Daoy (cell line): ENCODE measurements around the gene AKAP14. TPM values are rescaled to one million over a fixed set of nuclear protein-coding genes. Genes with fewer than 3 reads are reported as not detected.
"Not testable (repeated sequence)": the region's sequence is repeated elsewhere in the genome, so short reads cannot be mapped to it uniquely, and the experiment has no call there.

ENCODE experiments used
- DNase-seq: peaks from one replicate; pipeline ENCODE4 v3.0.0-alpha.2; 2015; ENCODE audit warnings: low read depth
- total RNA-seq: library from RNA; depleted of rRNA; stranded (reverse); fragments of >200 nt; shearing (Covaris generic); gene quantifications from 2 replicates; pipeline ENCODE4 v1.2.3, GENCODE V29; 2014; rRNA removed

Gene AKAP14
- total RNA-seq, result not detected in 2 replicates

DNA sequence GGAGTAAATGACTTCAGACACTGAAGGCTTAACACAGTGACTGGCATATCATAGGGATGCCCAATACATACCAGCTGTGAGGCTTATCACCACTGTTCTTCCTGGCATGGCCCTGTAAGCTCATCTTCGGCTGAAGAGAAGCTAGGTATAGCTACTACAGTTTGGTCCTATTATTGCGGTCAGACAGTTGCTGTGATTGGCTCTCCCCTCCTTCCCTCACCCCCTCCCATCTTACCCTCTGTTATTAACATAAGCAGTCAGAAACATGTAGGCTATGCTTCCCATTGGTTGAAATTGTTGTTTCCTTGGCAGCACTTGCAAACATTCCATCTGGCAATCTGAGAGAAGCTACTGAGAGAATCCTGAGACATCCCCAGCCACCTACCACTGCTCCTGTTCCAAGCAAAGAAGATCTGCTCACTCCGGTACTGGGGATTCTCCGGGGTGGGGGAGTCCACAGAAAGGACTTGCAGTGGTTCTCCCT lies at the start of gene AKAP14:
AKAP14 (plus strand) TSS at position 51 of the 484 bp plus-strand sequence. CDS start 7,331 bp downstream, outside the sequence.
- no peak for DNase-seq

DNA sequence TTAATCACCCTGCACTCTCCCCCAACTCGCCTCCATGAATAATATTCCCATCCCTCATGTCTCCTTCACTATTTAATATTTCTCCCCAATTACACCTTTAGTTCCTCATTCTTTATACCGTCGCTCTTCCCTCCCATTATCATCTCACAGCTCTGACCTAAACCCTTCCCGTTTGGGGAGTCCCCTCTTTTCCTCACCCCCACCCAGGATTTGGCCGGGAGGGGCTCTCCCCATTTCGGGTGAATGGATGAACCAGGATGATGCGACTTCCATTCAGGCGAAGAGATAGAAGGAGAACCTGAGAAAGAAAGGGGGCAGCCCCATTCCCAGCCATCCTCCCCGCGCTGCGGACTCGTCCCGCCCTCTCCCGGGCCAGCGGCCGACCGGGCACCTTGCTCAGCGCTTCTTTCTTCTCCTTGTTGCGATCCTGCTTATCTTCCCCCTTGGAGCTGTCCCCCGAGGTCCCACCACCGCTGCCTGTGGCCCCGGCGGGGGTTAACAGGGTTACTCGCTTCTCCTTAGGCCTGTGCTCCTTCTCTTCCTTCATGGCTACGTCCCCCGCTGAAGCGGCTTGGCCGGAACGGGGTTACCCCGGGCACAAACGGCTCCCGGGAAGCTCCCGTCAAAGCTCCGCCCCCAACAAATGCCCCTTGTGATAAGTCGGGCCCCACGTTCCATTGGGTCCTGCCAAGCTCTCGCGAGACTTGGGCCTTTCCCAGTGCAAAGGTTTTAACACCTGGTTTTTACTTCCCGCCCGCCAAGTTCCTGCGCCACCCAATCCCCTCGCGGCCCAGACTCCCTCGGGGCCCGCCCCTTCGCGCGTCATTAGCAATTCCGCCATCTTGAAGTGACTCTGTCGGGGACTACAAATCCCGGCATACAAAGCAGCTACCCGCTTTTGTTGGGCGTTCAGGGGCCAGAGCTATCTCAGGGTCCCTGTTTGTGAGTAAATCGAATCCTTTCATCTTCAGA lies 43.0 kb upstream of the AKAP14 start, which contains the start of gene UPF3B:
UPF3B (minus strand) TSS at position 582 of the 972 bp plus-strand sequence; CDS start at position 547, 35 bp downstream.
- DNase-seq, result peak; percentile 97

DNA sequence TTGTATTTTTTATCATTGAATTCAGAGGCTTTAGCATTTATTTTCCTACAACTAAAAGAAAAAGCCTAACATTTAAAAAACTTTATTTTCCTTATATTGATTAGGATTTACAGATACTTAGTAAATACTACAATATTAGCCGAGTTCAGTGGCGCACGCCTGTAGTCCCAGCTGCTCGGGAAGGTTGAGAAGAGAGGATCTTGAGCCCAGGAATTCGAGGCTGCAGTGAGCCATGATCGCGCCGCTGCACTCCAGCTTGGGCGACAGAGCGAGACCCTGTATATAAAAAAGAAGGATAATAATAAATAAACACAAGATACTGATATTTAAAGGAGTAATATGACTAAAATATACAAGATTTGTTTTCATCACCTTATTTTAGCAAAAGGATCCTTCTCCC lies 42.2 kb upstream of the AKAP14 start:
- DNase-seq, result no peak

DNA sequence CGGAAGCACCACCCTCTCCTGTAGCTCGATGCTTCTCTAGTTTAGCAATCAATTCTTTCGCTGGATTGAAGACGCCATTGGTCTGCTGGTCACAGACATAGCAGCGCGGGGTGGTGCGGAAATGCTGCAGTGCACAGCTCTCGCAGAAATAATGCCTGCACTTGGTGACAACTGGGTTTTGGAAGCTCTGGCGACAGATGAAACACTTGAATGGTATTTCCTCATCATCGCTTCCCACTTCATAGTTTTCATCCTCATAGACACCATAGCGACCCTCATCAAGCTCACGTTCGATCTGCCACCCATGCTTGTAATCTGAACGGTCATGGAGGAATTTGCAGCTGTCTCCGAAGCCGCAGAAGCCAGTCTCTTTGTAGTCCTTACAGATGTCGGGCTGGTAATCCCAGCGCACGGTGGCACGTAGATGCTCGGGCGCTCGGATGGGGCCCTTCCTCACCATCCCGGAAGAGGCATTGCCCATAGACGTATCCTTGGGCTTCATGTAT lies 25.0 kb upstream of the AKAP14 start:
- peak; percentile 9 for DNase-seq

DNA sequence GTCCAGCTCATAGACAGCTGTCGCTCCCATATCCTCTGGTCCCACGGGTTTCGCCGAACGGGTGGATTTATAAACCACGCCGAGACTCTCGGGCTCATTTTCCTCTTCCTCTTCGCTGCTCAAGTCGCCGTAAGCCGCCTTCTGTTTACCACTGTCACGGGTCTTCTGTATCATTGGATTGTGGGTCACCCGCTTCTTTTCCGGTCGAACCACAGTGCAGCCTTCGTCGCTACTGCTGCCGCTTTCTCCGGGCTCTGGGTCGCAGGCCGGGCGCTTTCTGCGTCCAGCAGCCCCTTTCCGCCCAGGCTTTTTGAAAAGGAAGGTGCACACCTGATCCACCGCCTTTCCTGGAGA lies 24.5 kb upstream of the AKAP14 start:
- no peak for DNase-seq

DNA sequence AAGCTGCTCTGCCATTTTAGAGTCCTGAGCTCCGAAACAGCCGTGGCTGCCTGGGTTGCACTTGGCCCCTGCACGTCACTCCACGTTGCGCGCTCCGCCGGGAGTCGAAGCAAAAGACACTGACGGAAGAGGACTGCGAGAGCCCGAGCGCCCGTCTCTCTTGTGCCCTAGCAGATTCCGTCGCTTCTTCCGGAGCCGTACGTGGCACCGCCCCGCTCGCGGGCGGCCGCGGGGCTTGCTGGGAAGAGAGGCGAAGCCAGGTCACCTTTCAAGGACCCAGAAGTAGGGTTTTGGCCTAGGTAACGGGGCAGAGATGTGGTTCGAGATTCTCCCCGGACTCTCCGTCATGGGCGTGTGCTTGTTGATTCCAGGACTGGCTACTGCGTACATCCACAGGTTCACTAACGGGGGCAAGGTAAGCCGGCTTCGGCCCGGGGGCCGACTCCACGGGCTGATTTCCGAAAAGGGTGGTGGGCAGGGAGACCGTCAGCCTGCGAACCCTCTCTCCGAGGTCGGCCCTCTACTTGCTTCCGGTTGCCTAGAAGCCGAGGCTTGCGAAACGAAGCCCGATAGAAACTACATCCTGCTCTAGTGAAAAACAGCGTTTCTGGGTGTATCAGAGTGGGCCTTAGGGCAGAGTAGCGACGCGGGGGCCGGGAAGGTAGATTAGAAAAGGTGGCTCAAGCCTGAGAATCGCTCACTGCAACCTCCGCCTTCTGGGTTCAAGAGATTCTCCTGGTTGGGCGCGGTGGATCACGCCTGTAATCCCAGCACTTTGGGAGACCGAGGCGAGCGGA lies 23.9 kb upstream of the AKAP14 start, which contains the start of the genes NDUFA1 and RNF113A:
NDUFA1 (plus strand) TSS at position 234 of the 797 bp plus-strand sequence; CDS start at position 314, 80 bp downstream.
RNF113A (minus strand) TSS at position 135 of the 797 bp plus-strand sequence; CDS start at position 15, 120 bp downstream.
- DNase-seq, result peak; percentile 82

DNA sequence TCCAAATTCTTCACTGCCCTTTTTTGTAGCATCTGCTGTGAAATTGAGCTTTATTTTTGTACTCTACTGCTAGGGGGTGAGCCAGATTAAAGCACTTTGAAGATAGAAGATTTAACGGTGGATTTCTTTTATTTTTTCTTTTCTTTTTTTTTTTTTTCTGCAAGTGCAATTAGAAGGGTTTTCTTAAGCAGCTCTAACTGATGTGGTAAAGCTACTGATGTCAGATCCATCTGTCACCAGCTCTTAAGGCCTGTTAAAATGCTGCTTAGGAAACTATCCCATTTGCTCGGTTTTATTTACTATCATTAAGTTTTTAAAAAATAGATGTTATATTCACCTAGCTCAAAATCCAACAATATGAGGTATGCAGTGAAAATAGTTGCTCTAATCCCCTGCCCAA lies 17.0 kb upstream of the AKAP14 start:
- DNase-seq, result no peak

DNA sequence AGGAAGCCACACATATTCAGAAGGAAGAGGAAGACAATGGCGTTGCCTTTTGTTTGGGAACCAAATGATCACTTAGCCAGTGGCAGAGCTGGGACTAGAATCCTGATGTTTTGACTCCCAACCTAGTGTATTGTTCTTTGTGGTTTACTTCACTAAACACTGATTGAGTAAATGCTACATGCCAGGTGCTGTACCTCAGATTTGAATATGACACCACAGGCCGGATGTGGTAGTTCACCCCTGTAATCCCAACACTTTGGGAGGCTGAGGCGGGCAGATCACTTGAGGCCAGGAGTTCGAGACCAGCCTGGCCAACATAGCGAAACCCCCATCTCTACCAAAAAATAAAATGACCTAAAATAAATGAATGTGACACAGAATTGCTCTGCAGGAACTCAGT lies 15.6 kb upstream of the AKAP14 start:
- DNase-seq, result no peak

DNA sequence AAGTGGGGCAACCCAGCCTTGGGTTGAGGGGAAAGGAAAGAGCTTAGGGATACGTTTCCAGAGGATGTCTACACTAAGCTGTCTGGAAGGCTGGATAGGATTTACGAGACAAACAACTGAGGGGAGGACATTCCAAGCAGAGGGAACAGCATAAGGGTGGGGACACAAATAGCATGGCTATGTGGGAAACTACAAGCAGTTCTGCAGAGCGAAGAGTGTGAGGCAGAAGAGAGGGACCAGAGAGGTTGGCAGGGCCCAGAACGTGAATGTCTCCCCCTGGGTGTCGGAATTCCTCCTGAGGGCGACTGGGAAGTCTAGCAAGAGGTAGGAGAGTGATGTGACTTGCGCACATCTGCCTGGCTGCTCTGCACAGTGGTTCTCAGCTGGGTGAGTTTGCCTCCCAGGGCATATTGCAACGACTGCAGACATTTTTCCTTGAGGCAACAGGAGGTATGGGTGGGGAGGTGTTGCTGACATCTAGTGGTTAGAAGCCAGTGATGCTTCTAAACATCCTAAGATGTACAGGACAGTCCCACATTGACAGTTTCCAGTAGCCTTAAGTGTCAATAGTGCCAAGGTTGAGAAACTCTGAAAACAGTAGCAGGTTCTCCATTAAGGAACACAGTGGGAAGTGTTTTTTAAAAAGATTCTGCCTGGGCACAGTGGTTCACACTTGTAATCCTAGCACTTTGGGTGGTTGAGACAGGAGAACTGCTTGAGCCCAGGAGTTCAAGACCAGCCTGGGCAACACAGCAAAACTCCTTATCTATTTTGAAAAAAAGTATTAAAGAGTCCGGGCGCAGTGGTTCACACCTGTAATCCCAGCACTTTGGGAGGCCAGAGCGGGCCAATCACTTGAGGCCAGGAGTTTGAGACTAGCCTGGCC lies 14.9 kb upstream of the AKAP14 start:
- peak; percentile 30 for DNase-seq

DNA sequence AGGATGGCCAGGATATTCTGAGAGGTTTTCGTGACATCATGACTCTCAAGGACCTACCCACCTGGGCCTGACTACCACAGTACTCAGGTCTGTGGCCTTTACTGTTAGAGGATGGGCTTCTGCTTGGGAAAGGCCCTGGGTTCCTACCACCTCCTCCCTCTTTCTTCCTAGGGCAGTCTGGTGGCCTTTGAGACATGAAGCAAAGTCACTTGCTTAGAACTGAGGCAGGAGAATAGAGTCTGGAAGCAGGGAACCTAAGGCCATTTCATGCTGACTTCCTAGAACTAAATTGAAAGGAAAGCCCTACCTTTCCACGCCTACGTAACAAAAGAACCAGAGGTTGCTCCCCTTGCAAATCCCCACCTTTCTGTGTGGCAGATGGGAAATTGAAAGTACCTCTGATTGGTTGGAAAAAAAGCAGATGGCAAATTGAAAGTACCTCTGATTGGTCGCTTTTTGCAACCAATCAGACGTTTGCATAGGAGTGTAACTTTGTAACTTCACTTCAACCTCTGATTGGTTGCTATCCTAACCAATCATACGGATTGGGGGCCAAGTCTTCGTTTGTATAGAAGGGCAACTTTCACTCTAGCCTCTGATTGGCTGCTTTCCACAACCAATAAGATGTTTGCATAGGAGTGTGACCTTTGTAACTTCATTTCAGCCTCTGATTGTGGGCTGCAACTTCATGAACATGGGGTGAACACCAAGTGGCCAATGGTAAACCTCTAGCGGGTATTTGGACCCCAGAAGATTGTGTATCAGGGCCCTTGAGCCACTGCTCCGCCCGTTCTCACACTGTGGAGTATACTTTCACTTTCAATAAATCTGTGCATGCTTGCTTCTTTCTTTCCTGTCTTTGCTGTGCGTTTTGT lies 9.9 kb upstream of the AKAP14 start:
- peak; percentile 41 for DNase-seq

DNA sequence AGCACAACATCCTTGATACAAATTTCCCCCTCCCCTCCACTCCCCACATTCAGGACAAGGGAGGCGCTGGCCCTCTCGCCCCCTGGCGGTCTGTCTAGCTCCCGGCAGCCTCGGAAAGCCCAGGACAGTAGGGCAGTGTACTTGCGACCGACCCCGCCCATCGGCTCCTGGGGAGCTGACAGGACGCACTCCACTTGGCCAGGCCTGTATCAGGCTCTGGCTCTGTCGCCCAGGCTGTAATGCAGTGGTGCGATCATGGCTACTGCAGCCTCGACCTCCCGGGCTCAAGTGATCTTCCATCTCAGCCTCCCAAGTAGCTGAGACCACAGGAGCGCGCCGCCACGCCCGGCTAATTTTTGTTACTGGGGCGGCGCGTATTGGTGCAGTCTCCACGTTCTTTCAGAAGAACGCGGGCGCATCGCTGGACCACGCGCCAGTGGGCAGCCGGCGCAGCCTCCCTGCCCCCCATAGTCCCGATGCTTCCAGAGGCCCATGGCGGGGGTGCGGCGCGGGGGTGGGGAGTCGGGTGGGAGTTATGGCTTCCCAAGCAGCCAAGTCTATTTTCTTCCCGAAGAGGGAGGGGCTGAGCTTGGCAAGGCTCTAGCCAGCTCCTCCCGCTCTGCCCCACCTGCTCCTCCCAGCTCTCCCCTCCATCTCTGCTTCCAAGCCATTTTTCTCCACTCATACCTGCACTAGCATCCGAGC lies 7.8 kb upstream of the AKAP14 start:
- peak; percentile 73 for DNase-seq

DNA sequence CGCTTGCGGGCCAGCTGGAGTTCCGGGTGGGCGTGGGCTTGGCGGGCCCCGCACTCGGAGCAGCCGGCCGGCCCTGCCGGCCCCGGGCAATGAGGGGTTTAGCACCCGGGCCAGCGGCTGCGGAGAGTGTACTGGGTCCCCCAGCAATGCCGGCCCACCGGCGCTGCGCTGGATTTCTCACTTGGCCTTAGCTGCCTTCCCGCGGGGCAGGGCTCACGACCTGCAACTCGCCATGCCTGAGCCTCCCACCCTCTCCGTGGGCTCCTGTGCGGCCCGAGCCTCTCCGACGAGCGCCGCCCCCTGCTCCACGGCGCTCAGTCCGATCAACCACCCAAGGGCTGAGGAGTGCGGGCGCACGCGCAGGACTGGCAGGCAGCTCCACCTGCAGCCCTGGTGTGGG lies 5.1 kb upstream of the AKAP14 start:
- DNase-seq, result not testable (repeated sequence)

DNA sequence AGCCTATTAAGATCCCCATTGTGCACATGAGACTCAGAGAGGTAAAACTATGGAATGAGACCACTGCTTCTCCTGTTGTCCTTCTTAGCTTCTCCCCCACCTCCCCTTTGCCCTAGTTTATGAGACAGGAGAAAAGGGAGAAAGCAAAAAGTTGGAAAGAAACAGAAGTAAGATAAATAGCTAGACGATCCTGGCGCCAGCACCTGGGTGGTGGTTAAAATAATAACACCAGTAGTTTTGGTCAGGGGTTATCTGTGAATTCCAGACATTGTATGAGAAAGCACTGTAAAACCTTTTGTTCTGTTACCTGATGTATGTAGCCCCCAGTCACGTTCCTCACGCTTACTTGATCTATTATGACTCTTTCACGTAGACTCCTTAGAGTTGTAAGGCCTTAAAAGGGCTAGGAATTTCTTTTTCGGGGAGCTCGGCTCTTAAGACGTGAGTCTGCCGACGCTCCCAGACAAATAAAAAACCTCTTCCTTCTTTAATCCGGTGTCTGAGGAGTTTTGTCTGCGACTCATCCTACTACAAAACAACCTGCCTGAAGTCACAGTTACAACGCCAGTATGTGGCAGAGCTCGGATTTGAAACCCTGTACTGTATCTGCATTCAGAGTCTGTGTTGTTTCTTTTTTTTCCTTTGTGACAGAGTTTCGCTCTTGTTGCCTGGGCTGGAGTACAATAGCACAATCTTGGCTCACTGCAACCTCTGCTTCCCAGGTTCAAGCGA lies 3.6 kb upstream of the AKAP14 start:
- not testable (repeated sequence) for DNase-seq

DNA sequence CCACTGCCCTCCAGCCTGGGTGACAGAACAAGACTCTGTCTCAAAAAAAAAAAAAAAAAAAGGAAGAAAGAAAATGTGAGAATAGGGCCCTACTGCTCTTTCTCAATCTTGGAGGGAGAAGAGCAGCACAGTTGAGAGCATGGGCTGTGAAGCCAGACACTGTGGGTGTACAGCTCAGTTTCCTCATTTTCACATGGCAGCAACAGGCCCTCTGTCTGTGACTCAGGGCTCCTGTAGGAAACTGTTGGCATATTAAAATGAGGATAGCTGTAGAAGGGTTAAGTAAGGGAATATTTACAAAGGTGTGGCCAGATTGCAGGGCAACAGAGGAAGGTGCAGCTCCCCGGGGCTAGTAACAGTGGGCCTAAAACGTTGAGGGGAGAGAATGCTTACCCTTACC lies 3.4 kb downstream of the AKAP14 start:
- DNase-seq, result no peak

DNA sequence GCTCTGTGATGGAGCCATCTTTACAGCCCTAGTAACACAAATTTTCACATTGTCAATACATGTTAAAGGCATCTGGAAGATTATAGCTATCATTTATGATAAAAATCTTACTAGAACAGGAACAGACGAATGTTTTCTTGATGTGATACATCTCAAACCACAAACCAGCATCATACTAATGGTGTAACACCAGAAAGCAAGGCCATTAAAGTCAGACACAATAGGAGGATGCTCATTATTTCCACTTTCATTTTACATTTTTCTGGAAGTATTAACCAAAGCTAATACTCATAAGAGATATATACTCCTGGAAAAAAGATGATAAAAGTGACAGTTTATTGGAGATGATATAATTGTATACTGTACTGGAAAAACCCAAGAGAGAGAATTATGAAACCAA lies 5.3 kb downstream of the AKAP14 start:
- DNase-seq, result no peak

DNA sequence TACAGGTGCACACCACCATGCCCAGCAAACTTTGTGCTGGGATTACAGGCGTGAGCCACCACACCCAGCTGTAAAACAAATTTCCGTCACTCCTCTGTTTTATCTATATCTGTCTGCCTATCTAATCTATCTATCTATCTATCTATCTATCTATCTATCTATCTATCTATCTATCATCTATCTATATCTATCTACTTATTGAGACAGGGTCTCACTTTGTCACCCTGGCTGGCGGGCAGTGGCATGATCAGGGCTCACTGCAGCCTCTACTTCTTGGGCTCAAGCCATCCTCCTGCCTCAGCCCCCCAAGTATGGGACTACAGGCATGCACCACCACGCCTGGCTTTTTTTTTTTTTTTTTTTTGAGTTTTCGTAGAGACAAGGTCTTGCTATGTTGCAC lies 20.6 kb downstream of the AKAP14 start:
- DNase-seq, result no peak

DNA sequence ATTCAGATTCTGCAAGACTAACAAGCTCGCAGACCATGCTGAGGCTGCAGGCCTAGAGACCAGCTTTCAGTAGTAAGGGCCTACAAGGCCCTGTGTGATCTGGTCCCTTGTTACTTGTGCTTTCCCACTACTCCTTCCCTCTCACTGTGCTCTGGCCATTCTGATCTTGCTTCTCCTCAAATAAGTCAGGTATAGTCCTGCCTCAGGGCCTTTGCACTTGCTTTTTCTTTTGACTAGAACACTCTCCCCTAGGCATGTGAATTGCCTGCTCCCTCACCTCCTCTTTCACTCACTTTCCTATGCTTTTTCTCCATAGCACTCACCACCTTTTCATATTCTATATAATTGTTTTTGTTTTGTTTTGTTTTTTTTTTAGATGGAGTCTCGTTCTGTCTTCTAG lies 22.2 kb downstream of the AKAP14 start:
- DNase-seq, result no peak

DNA sequence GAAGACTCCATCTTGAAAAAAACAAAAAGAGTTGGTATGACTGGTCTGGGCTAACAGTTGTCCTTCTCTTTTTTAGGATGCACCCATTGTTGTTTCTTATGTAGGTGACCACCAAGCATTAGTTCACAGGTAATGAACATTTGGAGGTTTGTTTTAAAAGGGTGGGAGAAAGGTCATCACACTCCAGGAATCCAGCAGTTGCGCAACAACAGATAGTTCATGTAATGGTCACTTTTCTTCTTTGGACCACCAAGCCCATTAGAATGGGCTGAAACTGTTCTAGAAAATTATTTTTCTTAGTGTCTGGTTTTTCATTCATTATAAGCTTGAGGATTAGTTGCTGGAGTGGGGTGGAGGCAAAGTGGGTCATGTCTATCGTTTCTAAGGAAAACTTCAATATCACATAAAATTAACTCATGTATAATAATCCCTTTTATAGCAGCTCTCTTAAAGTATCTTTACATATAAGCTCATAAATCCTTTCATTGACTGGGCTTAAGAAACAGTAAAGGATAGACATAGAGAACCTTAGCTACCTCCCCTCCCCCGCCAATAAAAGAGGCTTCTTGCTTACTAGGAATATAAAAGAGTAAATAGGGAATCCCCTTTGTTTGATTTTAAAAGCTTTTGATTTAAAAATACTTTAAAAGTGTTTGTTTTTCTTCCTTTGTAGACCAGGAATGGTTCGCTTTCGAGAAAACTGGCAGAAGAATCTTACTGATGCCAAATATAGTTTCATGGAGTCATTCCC lies 24.3 kb downstream of the AKAP14 start:
- DNase-seq, result no peak
